ENCODE data around the gene FBXO34.

The FBXO34 gene, protein sequence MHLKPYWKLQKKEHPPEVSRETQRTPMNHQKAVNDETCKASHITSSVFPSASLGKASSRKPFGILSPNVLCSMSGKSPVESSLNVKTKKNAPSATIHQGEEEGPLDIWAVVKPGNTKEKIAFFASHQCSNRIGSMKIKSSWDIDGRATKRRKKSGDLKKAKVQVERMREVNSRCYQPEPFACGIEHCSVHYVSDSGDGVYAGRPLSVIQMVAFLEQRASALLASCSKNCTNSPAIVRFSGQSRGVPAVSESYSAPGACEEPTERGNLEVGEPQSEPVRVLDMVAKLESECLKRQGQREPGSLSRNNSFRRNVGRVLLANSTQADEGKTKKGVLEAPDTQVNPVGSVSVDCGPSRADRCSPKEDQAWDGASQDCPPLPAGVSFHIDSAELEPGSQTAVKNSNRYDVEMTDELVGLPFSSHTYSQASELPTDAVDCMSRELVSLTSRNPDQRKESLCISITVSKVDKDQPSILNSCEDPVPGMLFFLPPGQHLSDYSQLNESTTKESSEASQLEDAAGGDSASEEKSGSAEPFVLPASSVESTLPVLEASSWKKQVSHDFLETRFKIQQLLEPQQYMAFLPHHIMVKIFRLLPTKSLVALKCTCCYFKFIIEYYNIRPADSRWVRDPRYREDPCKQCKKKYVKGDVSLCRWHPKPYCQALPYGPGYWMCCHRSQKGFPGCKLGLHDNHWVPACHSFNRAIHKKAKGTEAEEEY

DNA sequence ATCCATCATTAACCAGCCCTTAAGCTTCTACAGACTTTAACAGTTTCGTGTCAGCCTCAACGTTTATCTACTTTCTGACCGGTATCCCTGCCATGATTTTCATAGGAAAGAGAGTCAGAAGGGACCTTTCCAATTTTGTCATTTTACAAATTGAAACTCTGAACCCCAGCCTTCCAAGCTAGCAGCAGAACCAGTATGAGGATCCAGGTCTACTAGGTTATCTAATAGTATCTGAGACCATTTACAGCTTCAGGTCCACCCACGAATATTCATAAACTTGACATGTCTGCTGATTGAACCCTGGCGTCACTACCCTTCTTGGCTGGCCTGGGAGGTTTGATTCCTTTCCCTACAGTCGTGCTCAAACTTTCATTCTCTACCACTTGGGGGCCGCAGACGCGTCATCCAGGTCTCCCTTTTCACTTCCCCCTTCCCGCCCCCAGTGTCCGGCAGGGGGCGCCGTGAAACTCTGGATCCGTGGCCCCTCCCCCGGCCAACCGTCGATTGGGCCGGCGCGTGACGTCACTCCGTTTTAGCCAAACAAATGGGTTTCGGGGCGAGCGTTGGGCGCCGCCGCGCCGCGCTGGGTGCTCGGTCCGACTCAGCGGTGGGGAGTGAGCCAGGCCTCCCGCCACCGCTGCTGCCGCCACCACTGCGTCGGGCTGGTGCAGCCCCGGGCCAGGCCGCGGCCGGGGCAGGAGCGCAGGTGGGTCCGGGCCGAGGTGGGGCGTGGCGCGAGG, at the start of gene FBXO34:
TSS of gene FBXO34 (plus strand) at position 590 of the 740 bp plus-strand sequence. CDS start 78,970 bp downstream, outside the sequence.
- peak; percentile 100 for DNase-seq (ENCODE audit: low read depth)

DNA sequence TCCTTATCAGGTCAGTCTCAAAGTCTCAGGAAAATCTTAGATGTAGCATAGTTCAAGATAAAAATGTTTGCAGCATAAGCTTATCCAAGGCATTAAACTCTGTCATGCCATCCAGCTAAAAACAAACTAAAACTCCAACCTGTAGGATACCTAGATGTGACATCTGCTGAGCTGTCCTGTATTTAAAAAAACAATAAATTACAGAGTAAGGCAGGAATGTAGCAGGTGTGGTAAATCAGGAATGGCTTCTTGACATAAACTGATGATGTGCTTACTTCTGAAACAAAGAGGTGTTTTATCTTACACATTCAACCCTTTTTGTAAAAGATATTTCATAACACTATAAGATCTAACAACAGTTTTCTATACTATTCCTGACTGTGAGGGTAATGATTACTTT, 49.3 kb upstream of the FBXO34 start:
- DNase-seq (ENCODE audit: low read depth): no peak

DNA sequence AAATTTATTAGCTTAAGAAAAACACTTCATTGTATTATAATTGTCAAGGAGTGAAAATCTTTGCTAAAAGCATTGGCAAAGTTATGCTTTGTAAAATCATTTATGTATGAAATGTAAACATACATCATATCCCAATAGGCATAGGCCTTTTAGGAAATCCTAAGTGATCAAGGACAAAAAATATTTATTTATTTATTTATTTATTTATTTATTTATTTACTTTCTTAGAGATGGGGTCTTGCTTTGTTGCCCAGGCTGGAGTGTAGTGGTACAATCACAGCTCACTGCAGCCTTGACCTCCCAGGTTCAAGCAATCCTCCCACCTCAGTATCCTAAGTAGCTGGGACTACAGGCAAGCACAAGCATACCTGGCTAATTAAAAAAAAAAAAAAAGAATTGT, 47.9 kb upstream of the FBXO34 start:
- no peak for DNase-seq (ENCODE audit: low read depth)

DNA sequence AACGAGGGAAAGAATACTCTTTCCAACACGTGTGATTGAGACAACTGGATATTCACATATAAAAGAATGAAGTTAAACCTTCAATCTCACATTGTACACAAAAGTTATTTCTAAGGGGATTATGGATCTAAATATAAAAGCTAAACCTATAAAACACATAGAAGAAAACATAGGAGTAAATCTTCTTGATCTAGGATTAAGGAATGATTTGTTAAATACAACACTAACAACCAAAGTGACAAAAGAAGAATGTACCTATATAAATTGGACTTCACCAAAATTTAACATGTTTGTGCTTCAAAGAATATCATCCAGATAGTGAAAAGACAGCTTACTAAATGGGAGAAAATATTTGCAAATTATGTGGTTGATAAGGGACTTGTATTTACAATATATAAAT, 43.0 kb upstream of the FBXO34 start:
- no peak for DNase-seq (ENCODE audit: low read depth)

DNA sequence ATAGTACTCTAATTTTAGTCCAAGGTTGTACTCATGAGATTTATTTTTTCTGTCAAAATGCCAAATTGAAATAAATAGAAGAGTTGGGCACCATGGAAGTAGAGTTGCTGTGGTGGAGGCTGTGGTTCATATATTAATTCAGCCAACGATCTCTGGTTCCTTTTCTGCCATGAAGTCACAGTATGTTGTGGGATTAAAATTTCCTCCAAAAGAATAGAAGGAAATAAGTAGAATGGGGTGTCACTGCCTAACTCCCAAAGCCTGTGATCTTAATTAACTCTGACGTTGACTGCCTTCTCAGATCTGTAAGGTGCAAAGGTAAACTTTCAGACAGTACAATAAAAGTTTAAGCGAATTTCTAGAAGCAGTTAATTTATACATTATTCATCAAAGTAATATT, 37.6 kb upstream of the FBXO34 start:
- no peak for DNase-seq (ENCODE audit: low read depth)

DNA sequence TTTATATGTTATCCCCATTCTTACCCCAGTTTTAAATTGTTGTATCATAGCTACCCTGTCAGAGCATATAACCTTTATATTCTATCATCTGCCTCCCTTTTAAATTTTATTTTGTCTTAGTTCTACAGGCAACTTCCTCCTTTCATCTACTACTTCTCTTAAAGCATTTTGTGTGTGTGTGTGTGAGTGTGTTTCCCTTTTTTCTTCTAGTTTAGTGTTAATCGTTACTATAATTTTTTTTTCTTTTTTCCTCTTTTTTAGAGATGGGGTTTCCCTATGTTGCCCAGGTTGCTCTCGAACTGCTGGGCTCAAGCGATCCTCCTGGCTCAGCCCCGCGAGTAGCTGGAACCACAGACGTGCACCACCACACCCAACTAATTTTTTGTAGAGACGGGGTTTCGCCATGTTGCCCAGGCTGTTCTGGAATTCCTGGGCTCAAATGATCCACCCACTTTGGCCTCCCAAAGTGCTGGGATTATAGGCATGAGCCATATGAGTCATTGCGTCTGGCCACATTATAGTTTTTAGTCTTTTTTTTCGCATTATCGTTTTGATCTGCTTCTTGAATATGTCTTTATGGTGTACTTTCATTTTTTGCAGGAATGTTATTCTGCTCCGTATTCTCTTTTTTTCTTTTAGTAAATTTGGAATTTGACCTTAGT, 33.1 kb upstream of the FBXO34 start:
- DNase-seq (ENCODE audit: low read depth): no peak

DNA sequence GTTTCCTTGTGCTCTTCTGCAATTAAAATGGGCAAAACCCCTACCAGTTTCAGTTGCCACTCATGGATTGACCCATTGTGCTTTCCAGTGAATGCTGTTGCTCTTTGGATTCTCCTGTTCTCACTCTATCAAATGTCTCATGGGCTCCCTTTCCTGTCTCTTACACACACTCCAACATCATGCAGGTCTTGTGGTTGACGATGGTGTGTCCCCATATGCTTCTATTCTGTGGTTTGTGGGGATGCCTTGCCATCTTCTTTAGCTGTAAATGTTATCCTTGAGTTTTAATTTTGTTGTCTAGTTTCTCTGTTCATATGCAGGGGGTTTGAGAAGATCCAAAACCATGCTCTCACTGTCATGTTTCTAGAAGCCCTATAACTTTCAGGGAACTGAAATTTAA, 31.9 kb upstream of the FBXO34 start:
- DNase-seq (ENCODE audit: low read depth): no peak

DNA sequence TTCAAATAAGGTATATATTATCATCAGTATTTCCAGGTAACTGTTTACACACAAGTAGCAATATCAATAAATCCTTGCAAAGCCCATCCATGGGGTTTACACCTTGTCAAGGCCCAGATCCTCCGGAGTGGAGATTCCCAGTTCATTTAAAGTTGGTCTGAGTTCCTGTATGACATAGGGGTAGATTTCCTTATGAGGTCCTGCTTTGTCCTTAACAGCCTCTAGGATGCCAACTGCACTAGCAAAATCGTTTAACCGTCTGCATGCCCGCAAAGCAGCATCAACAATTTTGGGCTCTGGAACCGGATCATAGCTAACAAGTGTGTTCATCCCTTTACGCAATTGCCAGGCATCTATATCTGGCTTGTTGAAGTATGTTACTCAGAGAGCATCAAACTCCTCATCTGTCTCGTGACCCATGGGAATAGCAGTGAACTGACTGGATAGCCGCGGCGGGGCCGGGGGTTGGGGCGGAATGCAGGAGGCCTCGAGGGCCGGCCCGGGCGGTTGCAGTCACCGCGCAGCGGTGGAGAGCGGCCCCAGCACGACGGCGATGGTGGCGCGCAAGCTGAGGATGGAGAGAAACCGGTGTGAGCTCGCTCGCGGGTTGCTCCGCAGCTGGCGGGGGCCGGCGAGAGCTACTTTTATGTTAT, 30.6 kb upstream of the FBXO34 start:
- no peak for DNase-seq (ENCODE audit: low read depth)

DNA sequence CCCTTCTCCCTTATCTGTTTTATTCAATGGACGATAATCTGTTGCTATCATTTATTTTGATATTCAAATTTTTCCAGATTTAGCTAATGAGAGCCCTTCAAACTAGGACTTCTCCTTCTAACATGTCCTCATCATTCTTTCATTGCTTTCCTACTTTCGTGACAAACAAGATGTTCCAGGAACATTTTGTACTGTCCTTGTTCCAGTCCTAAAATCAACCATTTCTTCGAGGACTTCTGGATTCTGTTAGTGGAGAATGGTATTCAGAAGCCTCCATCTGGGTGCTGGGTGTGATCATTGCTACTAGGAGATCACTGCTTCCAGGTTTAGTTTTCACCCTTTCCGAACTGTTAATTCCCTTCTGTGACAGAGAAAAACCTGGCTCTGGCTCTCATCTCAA, 29.5 kb upstream of the FBXO34 start:
- DNase-seq (ENCODE audit: low read depth): no peak

DNA sequence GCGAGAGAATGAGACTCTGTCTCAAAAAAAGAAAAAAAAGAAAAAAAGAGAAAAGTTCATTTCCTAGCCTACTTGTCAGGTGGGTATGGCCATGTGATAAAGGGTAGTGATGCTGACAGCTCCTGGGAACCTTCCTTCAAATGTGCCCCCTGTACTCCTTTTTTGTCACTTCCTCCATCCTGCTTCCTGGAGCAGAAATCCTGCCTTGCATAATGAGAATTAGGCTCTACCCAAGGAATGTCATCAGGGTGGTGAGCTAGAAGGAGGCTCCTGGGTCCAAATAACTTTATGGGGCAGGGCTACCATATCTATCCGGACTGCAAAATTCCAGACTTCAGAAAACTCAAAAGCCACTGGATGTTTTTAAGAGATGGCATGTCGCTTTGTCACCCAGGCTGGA, 27.8 kb upstream of the FBXO34 start:
- no peak for DNase-seq (ENCODE audit: low read depth)

DNA sequence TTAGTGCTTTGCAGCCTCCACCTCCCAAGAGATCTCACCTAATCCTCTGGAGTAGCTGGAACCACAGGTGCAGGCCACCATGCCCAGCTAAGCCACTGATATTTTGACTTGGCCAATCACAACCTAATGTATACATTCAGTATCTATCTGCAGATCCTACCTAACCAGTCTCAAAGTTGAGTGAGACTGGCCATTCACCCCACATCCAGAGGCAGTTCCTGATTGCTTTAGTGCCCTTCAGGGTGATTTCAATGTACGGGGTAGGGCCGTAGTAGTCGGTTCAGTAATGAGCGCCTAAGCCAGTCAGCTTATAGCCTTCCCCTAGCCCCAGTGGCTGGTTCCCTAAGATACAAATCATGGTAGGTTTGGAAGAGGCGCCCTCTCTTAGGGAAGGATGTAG, 27.4 kb upstream of the FBXO34 start:
- DNase-seq (ENCODE audit: low read depth): no peak

DNA sequence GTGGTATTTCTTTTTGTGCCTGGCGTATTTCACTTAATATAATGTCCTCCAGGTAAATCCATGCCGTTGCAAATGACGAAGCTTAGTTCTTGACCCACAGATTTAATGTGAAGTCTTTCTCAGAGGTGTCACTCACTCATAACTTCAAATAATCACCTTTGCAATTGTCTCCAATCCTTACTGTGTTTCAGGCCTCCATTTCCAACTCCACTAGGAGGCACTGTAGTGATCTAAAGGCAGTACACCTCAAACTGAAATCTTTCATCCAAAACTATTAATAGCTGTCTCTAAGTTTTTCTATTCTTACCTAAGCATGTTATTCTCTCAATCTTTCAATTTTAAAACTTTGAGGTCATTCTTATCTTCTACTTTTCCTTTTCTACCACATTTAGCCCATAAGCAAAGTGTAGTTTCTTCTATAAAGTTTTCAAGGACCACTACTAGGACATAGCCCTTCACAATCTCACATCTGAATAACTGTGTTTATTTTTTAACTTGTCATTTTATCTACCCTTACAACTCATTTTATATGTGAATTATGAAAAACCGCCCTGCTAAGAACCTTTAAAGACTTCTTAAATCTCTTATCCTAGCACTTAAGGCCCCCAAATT, 25.5 kb upstream of the FBXO34 start:
- no peak for DNase-seq (ENCODE audit: low read depth)

DNA sequence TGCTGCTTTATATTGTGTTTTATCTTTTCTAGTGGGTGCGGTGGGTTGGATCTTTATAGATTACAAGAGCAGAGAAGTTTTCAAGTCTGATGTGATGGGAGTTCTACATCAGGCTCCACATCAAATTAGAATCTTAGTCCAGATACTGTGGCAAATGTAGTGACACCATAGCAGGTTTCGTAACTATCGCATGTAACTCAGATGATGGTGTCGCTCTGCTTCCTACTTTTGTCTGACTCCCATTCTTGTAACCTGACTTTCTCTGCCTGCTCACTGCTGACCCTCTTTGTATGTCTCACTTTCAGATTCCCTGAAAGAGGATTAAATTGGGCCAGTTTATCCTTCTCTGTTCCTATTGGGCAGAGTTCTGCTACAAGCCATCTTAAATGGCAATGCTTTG, 22.8 kb upstream of the FBXO34 start:
- no peak for DNase-seq (ENCODE audit: low read depth)

DNA sequence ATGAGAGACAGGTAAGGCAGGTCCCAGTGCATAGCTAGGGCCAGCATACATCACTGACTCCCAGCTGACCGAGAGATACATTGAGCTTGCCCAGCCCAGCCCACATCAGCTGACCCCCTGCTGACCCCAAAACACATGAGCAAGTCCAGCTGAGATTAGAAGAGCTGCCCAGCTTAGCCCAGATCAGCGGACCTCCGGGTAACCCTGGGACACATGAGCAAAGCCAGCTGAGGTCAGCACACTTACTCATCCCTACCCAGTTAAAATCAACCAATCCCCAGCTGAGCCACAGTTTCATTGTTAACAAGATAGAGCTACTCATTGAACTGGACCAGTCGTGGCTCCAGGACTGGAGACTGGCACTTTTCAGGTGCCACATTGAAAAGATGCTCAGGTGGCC, 21.8 kb upstream of the FBXO34 start:
- no peak for DNase-seq (ENCODE audit: low read depth)

DNA sequence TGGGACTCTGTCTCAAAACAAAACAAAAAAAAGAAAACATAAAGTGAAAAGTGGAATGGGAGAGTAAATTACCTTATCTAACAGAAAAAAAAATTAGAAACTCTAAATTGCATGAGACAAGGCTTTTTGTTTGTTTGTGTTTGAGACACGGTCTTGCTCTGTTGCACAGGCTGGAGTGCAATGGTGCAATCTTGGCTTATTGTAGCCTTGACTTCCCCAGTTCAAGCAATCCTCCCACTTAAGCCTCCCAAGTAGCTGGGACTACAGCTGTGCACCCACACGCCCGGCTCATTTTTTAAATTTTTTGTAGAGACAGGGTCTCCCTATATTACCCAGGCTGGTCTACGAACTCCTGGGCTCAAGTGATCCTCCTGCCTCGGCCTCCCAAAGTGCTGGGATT, 17.9 kb upstream of the FBXO34 start:
- DNase-seq (ENCODE audit: low read depth): no peak

DNA sequence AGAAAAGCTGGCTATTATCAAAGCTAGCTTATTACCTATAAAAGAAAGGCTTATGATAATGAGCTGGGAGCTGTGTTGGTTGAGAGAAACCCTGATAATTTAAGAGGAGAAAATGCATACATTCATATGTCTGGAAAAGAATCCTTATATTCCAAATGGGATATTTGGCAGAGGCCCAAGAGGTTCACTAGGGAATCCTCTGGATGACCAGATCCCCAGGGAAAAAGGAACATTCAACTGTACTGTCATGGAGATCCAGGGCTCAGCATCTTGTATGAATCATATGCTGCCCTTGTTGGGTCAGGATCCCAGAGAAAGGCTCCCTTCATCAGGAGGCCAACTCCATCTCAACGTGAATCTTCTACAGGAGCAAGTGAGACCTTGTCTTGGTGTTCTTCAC, 16.6 kb upstream of the FBXO34 start:
- no peak for DNase-seq (ENCODE audit: low read depth)

DNA sequence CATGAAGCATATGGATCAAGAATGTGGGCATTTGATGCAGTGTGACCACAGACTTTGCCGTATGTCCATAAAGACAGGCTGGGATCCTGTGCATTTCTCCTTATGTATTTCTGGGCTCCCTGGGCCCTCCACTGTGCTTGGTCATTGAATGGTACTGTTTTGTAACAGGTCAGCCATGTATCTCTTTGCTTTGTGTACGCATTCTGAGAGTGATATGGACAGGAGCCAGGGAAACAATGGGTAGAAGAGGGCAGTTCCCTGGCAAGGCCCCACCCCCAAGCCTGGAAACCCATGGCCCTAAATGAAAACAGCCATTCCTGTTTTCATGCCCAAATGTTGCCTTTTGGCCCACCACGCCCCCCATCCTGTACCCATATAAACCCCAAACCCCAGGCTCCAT, 15.2 kb upstream of the FBXO34 start:
- DNase-seq (ENCODE audit: low read depth): no peak

DNA sequence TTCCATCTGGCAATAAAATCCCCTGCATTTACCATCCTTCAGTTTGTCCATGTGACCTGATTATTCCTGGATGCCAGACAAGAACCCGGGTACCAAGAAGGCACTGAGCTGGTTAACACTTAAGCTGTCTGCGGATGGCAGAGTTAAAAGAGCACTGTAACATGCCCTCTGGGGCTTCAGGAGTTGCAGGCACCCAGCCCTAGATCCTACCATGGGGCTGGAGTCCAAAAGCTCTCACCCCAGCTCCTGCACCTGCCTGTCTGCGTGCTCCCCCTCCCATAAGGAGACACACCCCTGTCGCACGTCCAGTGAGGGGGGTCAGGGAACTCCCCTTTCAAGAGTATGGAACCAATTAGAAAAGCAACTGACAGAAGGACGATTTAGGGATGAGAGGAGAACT, 14.6 kb upstream of the FBXO34 start:
- no peak for DNase-seq (ENCODE audit: low read depth)

DNA sequence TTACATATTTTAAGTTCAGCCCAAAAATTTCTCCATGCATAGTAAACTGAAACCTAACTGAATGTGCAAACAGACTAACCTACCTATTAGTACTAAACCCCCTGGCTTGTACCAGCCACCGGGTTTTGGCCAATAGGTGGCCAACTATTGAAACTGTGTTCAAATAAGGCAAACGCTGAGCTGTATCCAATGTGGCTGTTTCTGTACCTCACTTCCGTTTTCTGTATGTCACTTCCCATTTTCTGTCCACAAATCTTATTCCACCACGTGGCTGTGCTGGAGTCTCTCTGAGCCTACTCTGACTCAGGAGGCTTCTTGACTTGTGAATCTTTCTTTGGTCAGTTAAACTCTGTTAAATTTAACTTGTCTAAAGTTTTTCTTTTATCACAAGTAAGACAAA, 6.0 kb upstream of the FBXO34 start:
- DNase-seq (ENCODE audit: low read depth): no peak

DNA sequence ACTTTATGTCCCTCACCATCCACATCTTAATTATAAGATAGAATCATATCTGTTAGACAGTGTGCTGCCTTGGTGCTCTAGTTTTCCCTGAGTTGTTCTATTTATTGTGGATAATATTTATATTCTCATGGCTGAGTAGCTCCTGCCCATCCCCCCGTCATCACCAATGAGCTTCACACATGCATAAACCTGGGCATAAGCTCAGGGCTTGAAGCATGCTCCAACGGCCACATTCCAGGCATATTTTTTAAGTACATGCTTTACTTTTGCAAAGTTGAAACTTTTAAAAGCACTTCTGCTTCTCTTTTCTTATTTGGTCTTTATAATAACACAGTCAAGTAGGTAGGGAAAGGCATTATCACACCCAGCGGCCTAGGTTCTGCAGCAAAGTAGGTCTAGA, 3.4 kb upstream of the FBXO34 start:
- DNase-seq (ENCODE audit: low read depth): no peak

DNA sequence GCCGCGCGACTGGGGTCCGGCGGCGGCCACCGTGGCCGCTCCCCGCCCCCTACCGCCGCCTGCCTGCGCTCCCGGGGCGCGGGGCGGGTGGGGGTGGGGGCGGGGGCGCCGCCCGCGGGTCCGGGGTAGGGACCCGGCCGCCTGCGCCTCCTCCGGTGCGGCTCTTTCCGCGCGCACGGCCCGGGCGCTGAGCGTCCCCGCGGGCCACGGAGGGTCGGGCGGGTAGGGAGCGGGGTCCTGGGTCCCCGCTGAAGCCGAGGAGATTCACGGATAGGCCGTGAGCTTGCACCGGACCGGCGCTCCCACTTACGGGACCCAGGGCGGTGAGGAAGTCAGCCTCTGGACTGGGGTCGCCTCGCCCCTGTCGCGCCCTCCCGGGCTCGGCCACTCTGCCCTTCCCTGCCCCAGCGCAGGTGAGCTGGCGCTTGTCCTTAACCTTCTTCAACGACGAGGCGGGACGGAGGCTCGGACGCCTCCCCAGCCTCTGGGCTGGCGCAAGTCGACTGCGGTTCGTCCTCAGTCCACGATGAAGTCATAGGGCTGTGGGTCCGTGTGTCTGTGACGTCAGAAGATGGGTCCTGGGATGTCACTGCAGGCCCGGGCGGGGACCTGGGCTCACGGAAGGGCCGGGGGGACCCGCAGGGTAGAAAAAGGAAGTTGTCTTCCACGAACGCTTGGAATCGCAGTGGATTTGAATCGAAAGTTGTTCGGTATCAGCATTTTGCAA, 514 bp downstream of the FBXO34 start:
- DNase-seq (ENCODE audit: low read depth): peak; percentile 5
